Ascending aorta (tissue), 2 donors: Measurements from ENCODE around the gene TMPRSS9. TPM values are rescaled to one million over a fixed set of nuclear protein-coding genes. Genes with fewer than 3 reads are reported as not detected.

Experiments
- DNase-seq, 2 donors: peaks; one replicate each; pipeline ENCODE4 v3.0.0-alpha.2; 2019; ENCODE audit warnings: low spot score in 2 of 2
- H3K27ac ChIP-seq, 2 donors: fragments of 200-600 bp; sonication (generic); one replicate each; pipeline ENCODE4 v1.5.1; 2016 to 2017; ENCODE audit warnings: mild to moderate bottlenecking in 1 of 2
- H3K27me3 ChIP-seq: fragments of 200-600 bp; sonication (generic); one replicate; pipeline ENCODE4 v1.5.1; 2017
- H3K36me3 ChIP-seq, 2 donors: fragments of 200-600 bp; sonication (generic); one replicate each; pipeline ENCODE4 v1.5.1; 2016
- H3K4me1 ChIP-seq, 2 donors: fragments of 200-600 bp; sonication (generic); one replicate each; pipeline ENCODE4 v1.5.1; 2016 to 2017; ENCODE audit warnings: mild to moderate bottlenecking in 1 of 2
- H3K4me3 ChIP-seq, 2 donors: fragments of 200-600 bp; sonication (generic); one replicate each; pipeline ENCODE4 v1.5.1; 2016 to 2017; ENCODE audit warnings: mild to moderate bottlenecking in 1 of 2
- H3K9me3 ChIP-seq, 2 donors: fragments of 200-600 bp; sonication (generic); one replicate each; pipeline ENCODE4 v1.5.1; 2016
- intact Hi-C: fragments of 100-400 bp; cut with DNase I; formaldehyde crosslinking; loops from one replicate; pipeline ENCODE4 v1.15.1; 2023
- total RNA-seq: library from RNA; depleted of rRNA; stranded (reverse); fragments of >200 nt; gene quantifications from one replicate; pipeline ENCODE4 v1.1.0, GENCODE V29; 2016
- TF ChIP-seq, protein P1 (sequence below), 3 experiments: fragments of 200-600 bp in 2 of 3; fragments of 450-650 bp in 1 of 3; sonication (generic) in 2 of 3; IDR thresholded peaks; one replicate each; pipeline ENCODE4 v1.5.1; 2016 to 2019; ENCODE audit warnings: antibody characterized with exemption in 3 of 3, mild to moderate bottlenecking in 1 of 3, moderate library complexity in 1 of 3

TMPRSS9 gene
- total RNA-seq, 1 donor from 2014 or later: not detected

GRCh38 chr19:2417881-2418406 lies 57.9 kb downstream of the TMPRSS9 start:
- Histone ChIP-seq H3K4me3 (no peak overlapping the region), H3K27me3 (no peaks in the 10 kb centered on the region), H3K4me1 (no peaks in the 10 kb centered on the region), H3K36me3 (peaks cover 7 to 11% of the 10 kb centered on the region in 2 donors), H3K9me3 (no peaks in the 10 kb centered on the region), H3K27ac (no peak overlapping the region)
- intact Hi-C loops: no loop called here
- TF ChIP-seq, protein P1, sequence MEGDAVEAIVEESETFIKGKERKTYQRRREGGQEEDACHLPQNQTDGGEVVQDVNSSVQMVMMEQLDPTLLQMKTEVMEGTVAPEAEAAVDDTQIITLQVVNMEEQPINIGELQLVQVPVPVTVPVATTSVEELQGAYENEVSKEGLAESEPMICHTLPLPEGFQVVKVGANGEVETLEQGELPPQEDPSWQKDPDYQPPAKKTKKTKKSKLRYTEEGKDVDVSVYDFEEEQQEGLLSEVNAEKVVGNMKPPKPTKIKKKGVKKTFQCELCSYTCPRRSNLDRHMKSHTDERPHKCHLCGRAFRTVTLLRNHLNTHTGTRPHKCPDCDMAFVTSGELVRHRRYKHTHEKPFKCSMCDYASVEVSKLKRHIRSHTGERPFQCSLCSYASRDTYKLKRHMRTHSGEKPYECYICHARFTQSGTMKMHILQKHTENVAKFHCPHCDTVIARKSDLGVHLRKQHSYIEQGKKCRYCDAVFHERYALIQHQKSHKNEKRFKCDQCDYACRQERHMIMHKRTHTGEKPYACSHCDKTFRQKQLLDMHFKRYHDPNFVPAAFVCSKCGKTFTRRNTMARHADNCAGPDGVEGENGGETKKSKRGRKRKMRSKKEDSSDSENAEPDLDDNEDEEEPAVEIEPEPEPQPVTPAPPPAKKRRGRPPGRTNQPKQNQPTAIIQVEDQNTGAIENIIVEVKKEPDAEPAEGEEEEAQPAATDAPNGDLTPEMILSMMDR (IDR thresholded peaks at IDR 0.05): no peak
- DNase-seq: no peak

DNA sequence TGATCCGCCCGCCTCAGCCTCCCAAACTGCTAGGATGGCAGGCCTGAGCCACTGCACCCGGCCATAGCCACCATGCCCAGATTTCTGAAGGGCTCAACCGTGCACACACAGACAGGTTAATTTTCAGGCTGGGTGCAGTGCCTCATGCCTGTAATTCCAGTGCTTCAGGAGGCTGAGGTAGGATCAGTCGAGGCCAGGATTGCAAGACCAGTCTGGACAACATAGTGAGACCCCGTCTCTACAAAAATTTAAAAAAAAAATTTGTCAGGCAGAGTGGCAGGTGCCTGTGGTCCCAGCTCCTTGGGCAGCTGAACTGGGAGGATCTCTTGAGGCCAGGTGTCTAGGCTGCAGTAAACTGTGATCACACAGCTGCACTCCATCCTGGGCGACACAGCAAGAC lies 59.7 kb downstream of the TMPRSS9 start:
- DNase-seq: no peak
- Histone ChIP-seq H3K4me1 (peaks cover under 1 to 3% of the 10 kb centered on the region in 2 donors), H3K36me3 (peaks cover 10 to 18% of the 10 kb centered on the region in 2 donors), H3K4me3 (no peak overlapping the region), H3K27me3 (no peaks in the 10 kb centered on the region), H3K27ac (no peak overlapping the region), H3K9me3 (no peaks in the 10 kb centered on the region)
- intact Hi-C loops: no loop called here
- TF ChIP-seq, protein P1 (IDR thresholded peaks at IDR 0.05): no peak

GRCh38 chr19:2420490-2420889 lies 60.4 kb downstream of the TMPRSS9 start:
- Histone ChIP-seq H3K4me1 (peaks cover 4 to 8% of the 10 kb centered on the region in 2 donors), H3K36me3 (peaks cover 10 to 18% of the 10 kb centered on the region in 2 donors), H3K27me3 (no peaks in the 10 kb centered on the region), H3K4me3 (no peak overlapping the region), H3K9me3 (no peaks in the 10 kb centered on the region), H3K27ac (no peak overlapping the region)
- TF ChIP-seq, protein P1 (IDR thresholded peaks at IDR 0.05): no peak
- no peak for DNase-seq
- intact Hi-C loops: no loop called here

DNA sequence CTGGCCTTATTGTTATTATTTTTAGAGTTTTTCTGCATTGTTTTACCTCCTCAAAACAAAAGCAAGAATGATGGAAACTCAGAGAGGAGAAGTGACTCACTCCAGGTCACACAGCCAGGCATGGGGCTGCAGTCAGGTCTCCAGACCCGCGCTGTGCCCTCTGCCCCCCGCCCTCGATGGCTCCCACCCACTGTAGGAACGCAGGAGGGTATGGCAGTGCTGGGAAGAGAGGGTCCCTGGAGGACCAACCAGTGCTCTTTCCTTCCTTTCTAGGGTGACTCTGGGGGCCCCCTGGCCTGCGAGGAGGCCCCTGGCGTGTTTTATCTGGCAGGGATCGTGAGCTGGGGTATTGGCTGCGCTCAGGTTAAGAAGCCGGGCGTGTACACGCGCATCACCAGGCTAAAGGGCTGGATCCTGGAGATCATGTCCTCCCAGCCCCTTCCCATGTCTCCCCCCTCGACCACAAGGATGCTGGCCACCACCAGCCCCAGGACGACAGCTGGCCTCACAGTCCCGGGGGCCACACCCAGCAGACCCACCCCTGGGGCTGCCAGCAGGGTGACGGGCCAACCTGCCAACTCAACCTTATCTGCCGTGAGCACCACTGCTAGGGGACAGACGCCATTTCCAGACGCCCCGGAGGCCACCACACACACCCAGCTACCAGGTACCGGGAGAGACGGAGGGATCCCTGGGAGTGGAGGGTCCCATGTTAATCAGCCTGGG lies 61.7 kb downstream of the TMPRSS9 start:
- H3K9me3 ChIP-seq: no peaks in the 10 kb centered on the region
- no peak overlapping the region for H3K4me3 ChIP-seq
- intact Hi-C loops: no loop called here
- H3K27ac ChIP-seq: no peak overlapping the region
- H3K36me3 ChIP-seq: peaks cover 10 to 16% of the 10 kb centered on the region in 2 donors
- peaks cover 14 to 20% of the 10 kb centered on the region in 2 donors for H3K4me1 ChIP-seq
- TF ChIP-seq, protein P1 (IDR thresholded peaks at IDR 0.05): no peak
- no peaks in the 10 kb centered on the region for H3K27me3 ChIP-seq
- no peak for DNase-seq

GRCh38 chr19:2423071-2423914 lies 63.2 kb downstream of the TMPRSS9 start:
- H3K9me3 ChIP-seq: no peaks in the 10 kb centered on the region
- H3K27ac ChIP-seq: no peak overlapping the region
- no peaks in the 10 kb centered on the region for H3K27me3 ChIP-seq
- intact Hi-C loops: no loop called here
- peaks cover 3 to 7% of the 10 kb centered on the region in 2 donors for H3K36me3 ChIP-seq
- TF ChIP-seq, protein P1 (IDR thresholded peaks at IDR 0.05): no peak
- no peak overlapping the region for H3K4me3 ChIP-seq
- DNase-seq: peak in 1 of 2 donors; percentile 55
- H3K4me1 ChIP-seq: peaks cover 18 to 23% of the 10 kb centered on the region in 2 donors
